Activated CD4-positive, alpha-beta T cell treated with anti-CD3 and anti-CD28 coated beads, Interleukin-2, Interleukin-4, amounts not matched to agents 100 ng/mL and 50 ng/mL, durations not matched to agents 16 hours and 8 hours (primary cell): ENCODE data around the gene COL19A1.
"Not testable (repeated sequence)": the region's sequence is repeated elsewhere in the genome, so short reads cannot be mapped to it uniquely, and the experiment has no call there.

Experiments
- DNase-seq: peaks from one replicate; pipeline ENCODE4 v3.0.0-alpha.2; 2020; ENCODE audit warnings: low spot score

The COL19A1 gene

GRCh38 chr6:69866770-69867638 is 648 bp downstream of the COL19A1 start:
- peak; percentile 43 for DNase-seq

- no peak for DNase-seq
Observed at GRCh38 chr6:69867639-69867976, 1.3 kb downstream of the COL19A1 start.

- DNase-seq, result no peak
Observed at GRCh38 chr6:69868252-69868804, 2.0 kb downstream of the COL19A1 start.

GRCh38 chr6:69868961-69869360 is 2.6 kb downstream of the COL19A1 start:
- DNase-seq, result no peak

GRCh38 chr6:69871107-69871506 is 4.8 kb downstream of the COL19A1 start:
- DNase-seq, result no peak

- no peak for DNase-seq
Observed at GRCh38 chr6:69873291-69873690, 6.9 kb downstream of the COL19A1 start.

GRCh38 chr6:69875715-69876114 is 9.4 kb downstream of the COL19A1 start:
- no peak for DNase-seq

- no peak for DNase-seq
Observed at GRCh38 chr6:69878795-69879194, 12.4 kb downstream of the COL19A1 start.

- no peak for DNase-seq
Observed at GRCh38 chr6:69880601-69881000, 14.2 kb downstream of the COL19A1 start.

- no peak for DNase-seq
Observed at GRCh38 chr6:69881322-69882151, 15.2 kb downstream of the COL19A1 start.

GRCh38 chr6:69883551-69883950 is 17.2 kb downstream of the COL19A1 start:
- no peak for DNase-seq

GRCh38 chr6:69884231-69884630 is 17.9 kb downstream of the COL19A1 start:
- no peak for DNase-seq

GRCh38 chr6:69887026-69887425 is 20.7 kb downstream of the COL19A1 start:
- no peak for DNase-seq

GRCh38 chr6:69887714-69888345 is 21.5 kb downstream of the COL19A1 start:
- DNase-seq, result no peak

- no peak for DNase-seq
Observed at GRCh38 chr6:69888482-69889233, 22.3 kb downstream of the COL19A1 start.

- DNase-seq, result not testable (repeated sequence)
Observed at GRCh38 chr6:69889234-69889974, 23.0 kb downstream of the COL19A1 start.

GRCh38 chr6:69892561-69892960 is 26.2 kb downstream of the COL19A1 start:
- DNase-seq, result not testable (repeated sequence)

- not testable (repeated sequence) for DNase-seq
Observed at GRCh38 chr6:69893266-69893665, 26.9 kb downstream of the COL19A1 start.

- no peak for DNase-seq
Observed at GRCh38 chr6:69894578-69895347, 28.4 kb downstream of the COL19A1 start.

- DNase-seq, result no peak
Observed at GRCh38 chr6:69895396-69895795, 29.0 kb downstream of the COL19A1 start.
